ENCODE measurements around the gene CD7. TPM values are rescaled to one million over a fixed set of nuclear protein-coding genes. Genes with fewer than 3 reads are reported as not detected.

Gene CD7
- total RNA-seq, 2 experiments from 2014 or later, result 286 to 320 TPM

DNA sequence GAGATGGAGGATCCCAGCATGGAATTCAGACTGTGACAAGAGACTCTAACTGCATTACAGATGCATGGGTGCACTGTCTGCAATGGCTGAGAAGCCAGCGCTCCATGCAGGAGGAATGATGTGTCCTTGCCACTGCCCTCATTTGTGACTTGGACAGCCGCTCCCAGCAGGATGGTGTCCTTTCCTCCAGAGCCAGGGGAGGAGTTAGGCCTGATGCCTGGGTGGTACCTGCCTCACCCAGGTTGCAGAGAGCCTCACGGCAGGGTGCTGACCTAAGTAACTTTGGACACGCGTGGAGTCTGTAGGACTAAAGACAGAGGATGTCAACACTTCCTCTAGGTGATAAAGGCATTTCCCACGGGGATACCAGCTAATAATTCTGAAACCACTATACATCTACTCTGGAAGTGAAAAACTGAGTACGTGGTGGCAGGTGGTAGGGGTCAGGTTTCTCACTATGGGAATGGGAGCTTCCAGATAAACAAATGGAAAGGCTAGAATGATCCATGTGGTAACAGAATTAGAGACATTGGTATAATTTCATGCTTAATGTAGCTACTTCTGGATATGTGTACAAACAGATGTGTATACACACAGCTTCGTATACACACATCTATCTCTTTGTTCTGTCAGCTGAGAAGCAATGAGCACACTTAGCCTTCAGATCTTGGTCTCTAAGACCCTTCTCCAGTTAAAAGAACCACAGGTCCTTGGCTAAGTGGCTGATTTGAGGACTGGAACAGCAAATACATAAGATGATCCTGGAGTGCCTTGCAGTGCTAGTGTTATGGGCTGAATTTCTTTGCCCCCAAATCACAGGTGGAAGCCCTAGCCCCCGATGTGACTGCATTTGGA, 30.2 kb downstream of the CD7 start:
- H3K27me3 Mint-ChIP-seq, result peaks cover 2% of the 10 kb centered on the region
- H3K4me3 Mint-ChIP-seq, result no peak overlapping the region
- H3K4me1 Mint-ChIP-seq, result peaks cover 12% of the 10 kb centered on the region
- ATAC-seq (ENCODE audit: low read depth), result no peak
- no peak for DNase-seq
- POLR2A ChIA-PET, result no interaction called here
- H3K27ac Mint-ChIP-seq, result no peak overlapping the region
- no peaks in the 10 kb centered on the region for H3K36me3 Mint-ChIP-seq
- no peaks in the 10 kb centered on the region for H3K9me3 Mint-ChIP-seq

DNA sequence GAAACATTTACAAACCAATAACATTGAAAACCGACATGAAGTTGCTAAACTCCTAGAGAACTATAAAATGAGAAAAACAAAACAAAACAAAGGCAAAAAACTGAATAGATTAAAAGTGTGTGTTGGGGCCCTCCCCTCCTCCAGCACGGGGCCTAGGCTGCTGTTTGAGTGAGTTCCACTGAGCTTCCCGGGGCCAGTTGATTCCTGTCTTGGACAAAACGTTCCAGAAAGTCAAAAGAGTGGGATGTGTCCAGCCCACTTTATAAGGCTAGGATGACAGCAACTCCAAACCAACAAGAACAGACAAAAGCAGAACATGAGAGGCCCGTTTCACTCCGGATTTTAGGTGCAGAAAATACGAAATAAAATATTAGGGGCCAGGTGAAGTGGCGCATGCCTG, 32.3 kb downstream of the CD7 start:
- Mint-ChIP-seq H3K27ac (no peak overlapping the region), H3K9me3 (no peaks in the 10 kb centered on the region), H3K36me3 (no peaks in the 10 kb centered on the region), H3K4me3 (no peak overlapping the region), H3K4me1 (peaks cover 25% of the 10 kb centered on the region), H3K27me3 (peaks cover 2% of the 10 kb centered on the region)
- DNase-seq (no peak), ATAC-seq (ENCODE audit: low read depth) (no peak)
- POLR2A ChIA-PET, result interaction anchor here (0.6 kb wide), 1 partner anchor 86 kb away, joined by 3 read pairs; no protein-coding TSS in a partner anchor

DNA sequence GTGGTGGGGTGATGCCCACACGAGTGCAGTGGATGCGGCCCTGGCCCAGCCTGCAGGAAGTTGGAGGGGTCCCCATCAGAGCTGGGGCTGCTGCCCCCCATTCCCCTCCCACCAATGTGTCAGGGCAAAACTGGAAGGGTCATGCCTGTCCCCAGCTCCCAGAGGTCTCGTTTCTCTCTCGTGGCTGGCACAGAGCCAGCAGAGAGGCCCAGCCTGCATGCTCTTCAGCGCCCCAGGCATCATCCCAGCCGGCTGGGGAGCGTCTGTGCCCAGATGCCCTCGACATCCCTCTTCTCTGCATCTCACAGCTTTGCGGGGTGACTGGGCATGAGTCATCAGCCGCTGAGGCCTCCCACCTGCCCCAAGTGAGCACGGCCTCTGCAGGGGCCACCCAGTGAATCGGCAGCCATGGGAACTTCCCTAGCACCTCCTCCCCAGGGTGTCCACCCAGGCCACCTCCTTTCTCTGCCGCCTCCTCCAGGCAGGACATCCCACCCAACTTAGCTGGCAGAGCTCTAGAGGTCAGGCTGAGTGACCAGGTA, 34.1 kb downstream of the CD7 start:
- Mint-ChIP-seq H3K9me3 (no peaks in the 10 kb centered on the region), H3K4me1 (peaks cover 25% of the 10 kb centered on the region), H3K36me3 (no peaks in the 10 kb centered on the region), H3K27me3 (peaks cover 2% of the 10 kb centered on the region), H3K27ac (no peak overlapping the region), H3K4me3 (no peak overlapping the region)
- POLR2A ChIA-PET, result interaction anchor here (1.4 to 3.7 kb wide), 2 partner anchors 9 to 10 kb away, joined by 4 to 22 read pairs; partner anchors contain the start of gene CSNK1D
- ATAC-seq (ENCODE audit: low read depth) (peak; percentile 31), DNase-seq (no peak)

DNA sequence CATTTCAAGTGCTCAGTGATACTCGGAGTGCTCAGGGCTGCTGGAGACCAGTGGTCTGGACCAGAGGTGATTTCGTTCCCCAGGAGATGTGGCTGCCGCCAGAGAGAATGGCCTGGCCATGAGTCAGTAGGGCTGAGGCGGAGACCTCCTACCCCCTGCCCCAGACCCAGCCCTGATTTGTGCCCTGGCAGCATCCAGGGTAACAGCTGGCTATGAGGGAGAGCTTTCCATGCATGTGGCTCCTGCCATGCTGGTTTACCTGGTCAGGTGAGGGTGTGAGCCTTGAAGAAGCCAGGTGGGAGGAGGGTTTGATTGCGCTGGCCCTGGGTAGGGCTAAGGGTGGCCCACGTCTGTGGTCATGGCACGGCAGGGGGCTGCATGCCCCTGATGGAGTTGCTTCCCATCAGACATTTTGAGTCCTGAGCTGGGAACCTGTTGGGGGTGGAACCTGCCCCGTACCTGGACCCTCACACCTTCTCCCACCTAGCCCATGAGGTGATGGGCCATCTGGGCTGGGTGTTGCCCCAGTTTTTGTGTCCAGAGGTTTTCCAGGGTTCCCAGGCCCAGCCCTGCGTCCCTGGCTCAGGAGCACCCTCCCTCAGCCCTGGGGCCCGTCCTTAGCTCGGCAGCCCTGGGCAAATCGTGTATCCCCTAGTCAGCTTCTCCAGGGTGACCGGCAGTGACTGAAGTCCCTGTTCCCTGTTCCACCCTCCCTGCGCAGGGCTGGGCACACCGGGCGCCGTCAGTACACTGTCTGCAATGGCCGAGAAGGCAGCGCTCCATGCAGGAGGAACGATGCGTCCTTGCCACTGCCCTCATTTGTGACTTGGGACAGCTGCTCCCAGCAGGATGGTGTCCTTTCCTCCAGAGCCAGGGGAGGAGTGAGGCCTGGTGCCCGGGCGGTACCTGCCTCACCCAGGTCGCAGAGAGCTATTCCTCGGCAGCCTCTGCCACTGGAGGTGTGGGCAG, 34.9 kb downstream of the CD7 start:
- no peak overlapping the region for H3K27ac Mint-ChIP-seq
- POLR2A ChIA-PET, result interaction anchor here (1.1 to 3.7 kb wide), 3 partner anchors 9 to 16 kb away, joined by 3 to 22 read pairs (median 4); partner anchors contain the start of gene CSNK1D
- no peaks in the 10 kb centered on the region for H3K36me3 Mint-ChIP-seq
- H3K27me3 Mint-ChIP-seq, result peaks cover 2% of the 10 kb centered on the region
- DNase-seq, result no peak
- no peak for ATAC-seq (ENCODE audit: low read depth)
- H3K9me3 Mint-ChIP-seq, result no peaks in the 10 kb centered on the region
- H3K4me1 Mint-ChIP-seq, result peaks cover 18% of the 10 kb centered on the region
- H3K4me3 Mint-ChIP-seq, result no peak overlapping the region

DNA sequence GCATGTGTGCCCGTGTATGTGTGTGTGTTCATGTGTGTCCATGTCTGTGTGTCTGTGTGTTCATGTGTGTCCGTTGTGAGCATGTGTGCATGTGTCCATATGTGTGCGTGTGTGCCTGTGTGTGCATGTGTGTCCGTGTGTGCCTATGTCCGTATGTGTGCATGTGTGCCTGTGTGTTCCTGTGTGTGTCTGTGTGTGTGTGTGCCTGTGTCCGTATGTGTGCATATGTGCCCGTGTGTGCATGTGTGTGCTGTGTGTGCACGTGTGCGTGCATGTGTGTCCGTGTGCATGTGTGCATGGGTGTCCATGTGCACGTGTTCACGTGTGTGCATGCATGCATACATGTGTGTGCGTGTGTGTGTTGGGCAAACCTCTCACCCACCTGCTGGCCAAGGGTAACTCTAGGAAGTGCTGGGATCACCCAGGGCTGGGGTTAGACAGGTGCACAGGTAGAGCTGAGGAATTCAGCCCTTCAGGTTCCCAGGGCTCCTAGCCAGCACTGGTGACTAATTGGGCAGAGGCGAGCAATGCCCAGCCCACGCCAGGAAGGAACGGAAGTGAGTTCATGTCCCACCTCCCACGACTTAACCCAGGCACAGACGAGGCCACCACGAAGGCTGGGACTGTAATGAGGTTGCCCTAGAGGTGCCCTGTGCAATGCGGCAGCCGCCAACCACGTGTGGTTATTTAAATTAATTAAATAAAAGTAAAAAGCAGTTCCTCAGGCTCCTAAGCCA, 35.7 kb downstream of the CD7 start:
- DNase-seq (no peak), ATAC-seq (ENCODE audit: low read depth) (peak; percentile 14)
- Mint-ChIP-seq H3K27ac (peak overlapping the region; percentile 43), H3K36me3 (no peaks in the 10 kb centered on the region), H3K27me3 (peaks cover 2% of the 10 kb centered on the region), H3K9me3 (no peaks in the 10 kb centered on the region), H3K4me3 (peak overlapping the region; percentile 2), H3K4me1 (peaks cover 18% of the 10 kb centered on the region)
- POLR2A ChIA-PET, result interaction anchor here (1.0 to 3.7 kb wide), 4 partner anchors 10 to 17 kb away, joined by 3 to 22 read pairs (median 4); no protein-coding TSS in a partner anchor

DNA sequence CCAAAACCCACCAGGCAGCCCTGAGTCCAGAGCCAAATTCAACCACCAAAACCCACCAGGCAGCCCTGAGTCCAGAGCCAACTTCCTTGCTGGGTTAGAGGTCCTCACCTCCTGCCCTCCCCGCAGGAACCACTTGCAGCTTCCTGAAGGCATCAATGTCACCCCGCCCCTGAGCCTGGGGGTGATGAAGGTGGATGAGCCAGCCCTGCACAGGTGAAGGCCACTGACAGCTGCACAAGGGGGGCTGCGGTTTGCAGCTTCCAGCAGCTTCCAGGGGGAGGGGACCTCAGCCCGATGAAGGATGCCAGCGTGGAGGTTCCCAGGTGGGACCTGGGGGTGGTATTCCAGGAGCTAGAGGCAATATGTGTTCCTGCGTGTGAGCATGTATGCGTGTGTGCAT, 36.3 kb downstream of the CD7 start:
- Mint-ChIP-seq H3K4me3 (no peak overlapping the region), H3K27me3 (peaks cover 2% of the 10 kb centered on the region), H3K36me3 (no peaks in the 10 kb centered on the region), H3K27ac (peak overlapping the region; percentile 43), H3K9me3 (no peaks in the 10 kb centered on the region), H3K4me1 (peaks cover 18% of the 10 kb centered on the region)
- DNase-seq (no peak), ATAC-seq (ENCODE audit: low read depth) (peak; percentile 61)
- POLR2A ChIA-PET, result interaction anchor here (1.0 to 3.7 kb wide), 3 partner anchors 11 to 17 kb away, joined by 3 to 22 read pairs (median 4); no protein-coding TSS in a partner anchor

DNA sequence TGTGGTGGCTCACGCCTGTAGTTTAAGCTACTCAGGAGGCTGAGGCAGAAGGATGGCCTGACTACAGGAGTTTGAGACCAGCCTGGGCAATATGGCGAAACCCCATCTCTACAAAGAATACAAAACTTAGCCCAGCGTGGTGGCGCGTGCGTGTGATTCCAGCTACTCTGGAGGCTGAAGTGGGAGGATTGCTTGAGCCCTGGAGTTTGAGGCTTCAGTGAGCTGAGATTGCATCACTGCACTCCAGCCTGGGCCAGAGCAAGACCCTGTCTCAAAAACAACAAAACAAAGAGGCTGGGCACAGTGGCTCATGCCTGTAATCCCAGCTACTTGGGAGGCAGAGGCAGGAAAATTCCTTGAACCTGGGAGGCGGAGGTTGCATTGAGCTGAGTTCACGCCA, 36.9 kb downstream of the CD7 start:
- no peaks in the 10 kb centered on the region for H3K9me3 Mint-ChIP-seq
- no peak overlapping the region for H3K27ac Mint-ChIP-seq
- POLR2A ChIA-PET, result interaction anchor here (1.0 to 3.7 kb wide), 3 partner anchors 12 to 18 kb away, joined by 3 to 22 read pairs (median 4); no protein-coding TSS in a partner anchor
- H3K36me3 Mint-ChIP-seq, result no peaks in the 10 kb centered on the region
- no peak for DNase-seq
- no peak for ATAC-seq (ENCODE audit: low read depth)
- no peak overlapping the region for H3K4me3 Mint-ChIP-seq
- H3K27me3 Mint-ChIP-seq, result peaks cover 2% of the 10 kb centered on the region
- H3K4me1 Mint-ChIP-seq, result peaks cover 18% of the 10 kb centered on the region

DNA sequence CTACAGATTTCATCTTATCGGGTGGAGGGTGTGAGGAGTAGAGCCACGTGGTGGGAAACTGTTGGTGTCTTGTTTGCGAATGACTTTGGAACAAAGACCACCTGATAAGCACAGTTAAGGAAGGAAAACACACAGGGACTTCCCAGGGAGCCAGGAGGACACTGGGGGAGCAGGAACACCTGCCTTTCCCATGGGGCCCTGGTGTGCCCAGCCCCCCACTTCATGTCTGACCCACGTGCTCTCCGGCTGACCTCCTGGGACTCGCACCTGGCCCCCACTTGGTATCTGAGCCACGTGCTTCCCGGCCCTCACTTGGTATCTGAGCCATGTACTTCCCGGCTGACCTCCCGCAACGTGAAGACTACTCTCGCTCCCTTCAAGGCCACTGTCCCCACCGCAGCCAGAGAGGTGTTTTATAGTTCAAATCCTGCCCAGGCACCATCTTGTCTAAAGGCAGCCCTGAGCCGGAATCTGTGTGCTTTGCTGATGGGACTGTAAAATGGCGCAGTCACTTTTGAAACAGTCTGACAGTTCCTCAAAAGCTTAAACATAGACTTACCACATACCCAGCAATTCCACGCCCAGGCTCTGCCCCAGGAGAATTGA, 38.5 kb downstream of the CD7 start:
- Mint-ChIP-seq H3K9me3 (no peaks in the 10 kb centered on the region), H3K27me3 (no peaks in the 10 kb centered on the region), H3K27ac (no peak overlapping the region), H3K4me1 (peaks cover 18% of the 10 kb centered on the region), H3K36me3 (no peaks in the 10 kb centered on the region), H3K4me3 (no peak overlapping the region)
- DNase-seq, result no peak
- no peak for ATAC-seq (ENCODE audit: low read depth)
- POLR2A ChIA-PET, result no interaction called here

DNA sequence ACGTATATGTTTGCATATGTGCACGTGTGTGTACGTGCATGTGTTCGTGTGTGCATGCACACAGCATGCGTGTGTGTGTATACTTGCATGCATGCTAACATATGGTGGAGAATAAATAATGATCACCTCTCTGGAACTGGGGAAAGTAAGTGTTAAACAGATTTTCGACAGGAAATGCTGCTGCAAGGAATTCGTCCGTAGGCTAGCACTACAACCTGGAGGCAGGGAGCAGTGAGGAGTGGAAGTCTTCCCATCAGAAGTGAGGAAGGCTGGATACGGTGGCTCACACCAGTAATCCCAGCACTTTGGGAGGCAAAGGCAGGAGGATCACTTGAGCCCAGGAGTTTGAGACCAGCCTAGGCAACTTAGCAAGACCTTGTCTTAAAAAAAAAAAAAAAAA, 39.1 kb downstream of the CD7 start:
- Mint-ChIP-seq H3K27me3 (no peaks in the 10 kb centered on the region), H3K4me1 (peaks cover 18% of the 10 kb centered on the region), H3K9me3 (no peaks in the 10 kb centered on the region), H3K4me3 (no peak overlapping the region), H3K27ac (no peak overlapping the region), H3K36me3 (no peaks in the 10 kb centered on the region)
- POLR2A ChIA-PET, result no interaction called here
- ATAC-seq (ENCODE audit: low read depth), result no peak
- no peak for DNase-seq

DNA sequence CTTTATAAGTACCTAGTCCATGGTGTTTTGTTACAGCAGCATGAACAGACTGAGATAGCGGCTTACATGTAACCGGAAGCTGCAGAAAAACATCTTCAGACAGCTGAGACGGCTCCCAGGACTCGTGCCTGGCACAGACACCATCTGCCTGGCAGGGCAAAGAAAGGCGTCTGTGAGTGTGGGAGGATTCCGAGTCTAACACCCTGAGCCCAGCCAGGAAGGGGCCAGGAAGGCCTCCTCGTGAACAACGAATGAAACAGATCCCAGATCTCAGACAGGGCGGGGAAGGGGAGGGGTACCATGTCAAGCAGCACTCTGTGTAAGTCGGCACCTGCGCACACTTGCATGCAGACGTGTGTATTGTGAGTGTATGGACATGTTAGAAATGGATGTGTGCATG, 39.6 kb downstream of the CD7 start:
- POLR2A ChIA-PET, result no interaction called here
- Mint-ChIP-seq H3K27ac (no peak overlapping the region), H3K9me3 (no peaks in the 10 kb centered on the region), H3K27me3 (no peaks in the 10 kb centered on the region), H3K36me3 (no peaks in the 10 kb centered on the region), H3K4me1 (peaks cover 17% of the 10 kb centered on the region), H3K4me3 (no peak overlapping the region)
- no peak for ATAC-seq (ENCODE audit: low read depth)
- DNase-seq, result no peak

DNA sequence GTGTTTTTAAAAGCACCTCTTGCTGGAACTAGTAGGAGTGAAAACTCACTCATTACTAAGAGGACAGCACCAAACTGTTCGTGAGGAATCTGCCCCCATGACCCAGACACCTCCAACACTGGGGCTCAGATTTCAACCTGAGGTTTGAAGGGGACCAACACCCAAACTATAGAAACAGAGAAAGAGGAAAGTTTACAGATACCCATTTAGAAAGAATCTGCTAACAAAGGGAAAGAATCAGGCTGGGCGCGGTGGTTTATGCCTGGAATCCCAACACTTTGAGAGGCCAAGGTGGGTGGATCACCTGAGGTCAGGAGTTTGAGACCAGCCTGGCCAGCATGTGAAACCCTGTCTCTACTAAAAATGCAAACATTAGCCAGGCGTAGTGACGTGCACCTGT, 40.5 kb downstream of the CD7 start:
- ATAC-seq (ENCODE audit: low read depth) (no peak), DNase-seq (no peak)
- POLR2A ChIA-PET, result interaction anchor here (5.0 kb wide), 1 partner anchor 15 kb away, joined by 37 read pairs; no protein-coding TSS in a partner anchor
- H3K27me3 Mint-ChIP-seq, result no peaks in the 10 kb centered on the region
- peaks cover 22% of the 10 kb centered on the region for H3K4me1 Mint-ChIP-seq
- H3K4me3 Mint-ChIP-seq, result no peak overlapping the region
- no peaks in the 10 kb centered on the region for H3K9me3 Mint-ChIP-seq
- H3K36me3 Mint-ChIP-seq, result peaks cover 6% of the 10 kb centered on the region
- H3K27ac Mint-ChIP-seq, result no peak overlapping the region

DNA sequence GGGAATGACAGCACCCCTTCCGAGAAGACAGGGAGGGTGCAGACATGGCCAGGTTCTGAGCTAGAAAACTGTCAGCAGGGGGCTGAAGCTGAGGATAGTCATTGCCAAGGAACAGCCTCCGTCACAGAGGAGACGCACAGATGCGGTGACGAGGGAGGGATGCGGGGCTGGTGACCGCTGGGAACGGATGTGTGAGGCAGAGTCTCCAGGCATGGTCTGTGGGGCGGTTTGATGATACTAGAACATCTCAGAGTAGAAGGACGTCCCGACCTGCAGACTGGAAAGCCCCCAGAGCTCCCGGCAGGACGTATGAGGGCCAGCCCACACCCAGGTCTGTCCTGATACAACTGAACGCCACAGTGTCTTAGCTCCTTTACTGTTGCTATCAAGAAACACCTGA, 42.1 kb downstream of the CD7 start:
- DNase-seq (no peak), ATAC-seq (ENCODE audit: low read depth) (no peak)
- Mint-ChIP-seq H3K4me1 (peaks cover 16% of the 10 kb centered on the region), H3K4me3 (no peak overlapping the region), H3K27me3 (no peaks in the 10 kb centered on the region), H3K36me3 (peaks cover 10% of the 10 kb centered on the region), H3K27ac (no peak overlapping the region), H3K9me3 (no peaks in the 10 kb centered on the region)
- POLR2A ChIA-PET, result interaction anchor here (0.7 to 5.0 kb wide), 2 partner anchors 11 to 16 kb away, joined by 4 to 37 read pairs; no protein-coding TSS in a partner anchor

Data from activated naive CD8-positive, alpha-beta T cell treated with anti-CD3 and anti-CD28 coated beads, Interleukin-2, amount 10 ng/mL, durations not matched to agents 7 days and 5 days (primary cell).